Spinal cord (tissue), 10 donors: ENCODE results near the gene SCAF1. TPM values are rescaled to one million over a fixed set of nuclear protein-coding genes. Genes with fewer than 3 reads are reported as not detected.

Source experiments
- DNase-seq, 6 donors: peaks; one replicate each; pipeline versions ENCODE4 v3.0.0 to v3.0.0-alpha.2; 2013 to 2015; ENCODE audit warnings: low spot score in 6 of 6, low read depth in 4 of 6
- H3K27ac ChIP-seq: one replicate; pipeline ENCODE4 v1.5.1; 2013; ENCODE audit warnings: low read depth, low read length, control low read depth
- H3K27me3 ChIP-seq: one replicate; pipeline ENCODE4 v1.6.1; 2013; ENCODE audit warnings: low read length; ENCODE audit not compliant: control insufficient read depth, insufficient read depth
- H3K36me3 ChIP-seq: one replicate; pipeline ENCODE4 v1.6.1; 2013; ENCODE audit warnings: low read length; ENCODE audit not compliant: control insufficient read depth, insufficient read depth
- H3K4me1 ChIP-seq: one replicate; pipeline ENCODE4 v1.6.1; 2013; ENCODE audit warnings: low read length; ENCODE audit not compliant: control insufficient read depth, insufficient read depth
- H3K4me3 ChIP-seq: one replicate; pipeline ENCODE4 v1.5.1; 2013; ENCODE audit warnings: low read depth, low read length, control low read depth
- H3K9me3 ChIP-seq: one replicate; pipeline ENCODE4 v1.6.1; 2013; ENCODE audit warnings: low read length; ENCODE audit not compliant: control insufficient read depth, insufficient read depth
- WGBS: methylation state at CpG from one replicate; pipeline ENCODE4 v1.1.5; 2013; ENCODE audit warnings: missing lambda C conversion rate; ENCODE audit not compliant: insufficient coverage; 5-methylcytosine and 5-hydroxymethylcytosine counted together
- polyA plus RNA-seq, 2 donors: library from polyadenylated mRNA; unstranded; fragments of 120-200 nt; gene quantifications; one replicate each; pipeline ENCODE4 v1.2.1, GENCODE V29; 2013; ENCODE audit not compliant: insufficient read length in 2 of 2
- total RNA-seq, 2 donors: library from RNA; depleted of rRNA in 1 of 2; stranded (reverse); fragments of 120-200 nt in 1 of 2; fragments of >200 nt in 1 of 2; gene quantifications; one replicate each; pipeline versions ENCODE4 v1.2.3 to v1.2.4, GENCODE V29; 2013 to 2014
- donor health status: healthy.

Gene SCAF1
- total and polyA plus RNA-seq, 4 donors, result 11.8 to 70.8 (median 39.2) TPM

GRCh38 chr19:49642492-49643035 is 555 bp downstream of the SCAF1 start:
- peak in 1 of 6 donors; percentile 42 for DNase-seq
- peaks cover 31% of the 10 kb centered on the region for H3K36me3 ChIP-seq
- WGBS, result 2% methylated on average over 3 of the region's 5 CpGs

GRCh38 chr19:49643466-49643865 is 1.5 kb downstream of the SCAF1 start:
- H3K4me3 ChIP-seq, result no peak overlapping the region
- peaks cover 40% of the 10 kb centered on the region for H3K36me3 ChIP-seq
- H3K27me3 ChIP-seq, result no peaks in the 10 kb centered on the region
- H3K27ac ChIP-seq, result no peak overlapping the region
- WGBS, result 81% methylated on average over 2 of the region's 2 CpGs
- H3K4me1 ChIP-seq, result peaks cover 39% of the 10 kb centered on the region
- H3K9me3 ChIP-seq, result no peaks in the 10 kb centered on the region
- DNase-seq, result no peak

More at GRCh38 chr19:49642492-49643035, 555 bp downstream of the SCAF1 start:
- Histone ChIP-seq H3K4me1 (peaks cover 46% of the 10 kb centered on the region), H3K4me3 (peak overlapping the region; percentile 99), H3K9me3 (no peaks in the 10 kb centered on the region), H3K27me3 (peaks cover 2% of the 10 kb centered on the region), H3K27ac (peak overlapping the region; percentile 100)

GRCh38 chr19:49645592-49645991 is 3.6 kb downstream of the SCAF1 start:
- Histone ChIP-seq H3K4me3 (no peak overlapping the region), H3K27ac (no peak overlapping the region), H3K9me3 (no peaks in the 10 kb centered on the region), H3K27me3 (no peaks in the 10 kb centered on the region), H3K4me1 (peaks cover 23% of the 10 kb centered on the region), H3K36me3 (peaks cover 58% of the 10 kb centered on the region)
- no peak for DNase-seq
- WGBS, result 98% methylated on average over 11 of the region's 11 CpGs

GRCh38 chr19:49645995-49646394 is 4.0 kb downstream of the SCAF1 start:
- Histone ChIP-seq H3K27me3 (no peaks in the 10 kb centered on the region), H3K36me3 (peaks cover 62% of the 10 kb centered on the region), H3K4me3 (no peak overlapping the region), H3K9me3 (no peaks in the 10 kb centered on the region), H3K27ac (no peak overlapping the region), H3K4me1 (peaks cover 19% of the 10 kb centered on the region)
- 94% methylated on average over 12 of the region's 13 CpGs for WGBS
- DNase-seq, result no peak

- Histone ChIP-seq H3K9me3 (no peaks in the 10 kb centered on the region), H3K4me1 (peaks cover 13% of the 10 kb centered on the region), H3K27ac (no peak overlapping the region), H3K4me3 (no peak overlapping the region), H3K27me3 (no peaks in the 10 kb centered on the region), H3K36me3 (peaks cover 67% of the 10 kb centered on the region)
- DNase-seq, result no peak
- WGBS, result 94% methylated on average over 11 of the region's 17 CpGs
These were observed 4.6 kb downstream of the SCAF1 start for GRCh38 chr19:49646586-49646985.

- Histone ChIP-seq H3K27me3 (no peaks in the 10 kb centered on the region), H3K9me3 (no peaks in the 10 kb centered on the region), H3K4me3 (no peak overlapping the region), H3K4me1 (no peaks in the 10 kb centered on the region), H3K27ac (no peak overlapping the region), H3K36me3 (peaks cover 91% of the 10 kb centered on the region)
- no peak for DNase-seq
- 96% methylated on average over 62 of the region's 72 CpGs for WGBS
These were observed 9.2 kb downstream of the SCAF1 start for GRCh38 chr19:49651029-49651819.

GRCh38 chr19:49651820-49652550 is 10.0 kb downstream of the SCAF1 start:
- H3K4me1 ChIP-seq, result no peaks in the 10 kb centered on the region
- WGBS, result 95% methylated on average over 99 of the region's 110 CpGs
- no peak for DNase-seq
- H3K4me3 ChIP-seq, result no peak overlapping the region
- no peaks in the 10 kb centered on the region for H3K27me3 ChIP-seq
- no peak overlapping the region for H3K27ac ChIP-seq
- H3K9me3 ChIP-seq, result no peaks in the 10 kb centered on the region
- peaks cover 91% of the 10 kb centered on the region for H3K36me3 ChIP-seq

- peaks cover 91% of the 10 kb centered on the region for H3K36me3 ChIP-seq
- no peaks in the 10 kb centered on the region for H3K9me3 ChIP-seq
- 97% methylated on average over 51 of the region's 58 CpGs for WGBS
- no peak for DNase-seq
- H3K4me3 ChIP-seq, result no peak overlapping the region
- no peak overlapping the region for H3K27ac ChIP-seq
- no peaks in the 10 kb centered on the region for H3K4me1 ChIP-seq
- H3K27me3 ChIP-seq, result no peaks in the 10 kb centered on the region
These were observed 10.8 kb downstream of the SCAF1 start for GRCh38 chr19:49652551-49653465.

GRCh38 chr19:49653466-49653806 is 11.4 kb downstream of the SCAF1 start:
- no peaks in the 10 kb centered on the region for H3K27me3 ChIP-seq
- H3K9me3 ChIP-seq, result no peaks in the 10 kb centered on the region
- no peak overlapping the region for H3K27ac ChIP-seq
- H3K4me3 ChIP-seq, result no peak overlapping the region
- WGBS, result 92% methylated on average over 9 of the region's 13 CpGs
- H3K36me3 ChIP-seq, result peaks cover 92% of the 10 kb centered on the region
- H3K4me1 ChIP-seq, result no peaks in the 10 kb centered on the region
- no peak for DNase-seq
